WERI-Rb-1 (cell line): ENCODE measurements around the gene GCHFR.

Source experiments
- DNase-seq: peaks from one replicate; pipeline ENCODE4 v3.0.0-alpha.2; 2020
- H3K27ac ChIP-seq: fragments of 250-450 bp; sonication (Bioruptor Pico); 2 replicates; pipeline ENCODE4 v1.5.1; 2020; ENCODE audit warnings: mild to moderate bottlenecking, moderate library complexity
- H3K27me3 ChIP-seq: fragments of 250-450 bp; sonication (Bioruptor Pico); 2 replicates; pipeline ENCODE4 v1.5.1; 2021; ENCODE audit warnings: mild to moderate bottlenecking, low read depth, moderate library complexity; ENCODE audit not compliant: insufficient read depth, severe bottlenecking
- H3K36me3 ChIP-seq: fragments of 250-450 bp; sonication (Bioruptor Pico); 2 replicates; pipeline ENCODE4 v1.5.1; 2020; ENCODE audit warnings: mild to moderate bottlenecking, moderate library complexity
- H3K4me3 ChIP-seq: 2 replicates; pipeline ENCODE4 v1.5.1; 2011; ENCODE audit warnings: low read depth, mild to moderate bottlenecking, control low read depth, low read length
- H3K9me3 ChIP-seq: fragments of 250-450 bp; sonication (Bioruptor Pico); 2 replicates; pipeline ENCODE4 v1.5.1; 2021; ENCODE audit warnings: mild to moderate bottlenecking, moderate library complexity; ENCODE audit not compliant: severe bottlenecking
- CTCF ChIP-seq: IDR thresholded peaks from 2 replicates; pipeline ENCODE4 v1.5.1; 2011; ENCODE audit warnings: low read depth, mild to moderate bottlenecking, control low read depth, inconsistent platforms, low read length

The GCHFR gene

DNA sequence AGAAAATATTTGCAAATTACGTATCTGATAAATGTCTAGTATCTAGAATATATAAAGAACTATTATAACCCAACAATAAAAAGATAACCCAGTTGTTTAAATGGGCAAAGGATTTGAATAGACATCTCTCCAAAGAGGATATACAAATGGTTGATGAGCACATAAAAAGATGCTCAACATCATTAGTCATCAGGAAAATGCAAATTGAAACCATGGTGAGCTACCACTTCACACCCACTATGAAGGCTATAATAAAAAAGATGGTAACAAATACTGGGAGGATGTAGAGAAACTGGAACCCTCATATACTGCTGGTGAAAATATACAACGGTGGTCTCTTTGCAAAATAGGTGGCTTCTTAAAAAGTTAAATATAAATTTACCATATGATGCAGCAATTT is 40.9 kb upstream of the GCHFR start:
- Histone ChIP-seq H3K27me3 (no peaks in the 10 kb centered on the region), H3K9me3 (no peaks in the 10 kb centered on the region), H3K4me3 (no peak overlapping the region), H3K36me3 (peaks cover 37% of the 10 kb centered on the region), H3K27ac (no peak overlapping the region)
- no peak for TF ChIP-seq CTCF
- no peak for DNase-seq

DNA sequence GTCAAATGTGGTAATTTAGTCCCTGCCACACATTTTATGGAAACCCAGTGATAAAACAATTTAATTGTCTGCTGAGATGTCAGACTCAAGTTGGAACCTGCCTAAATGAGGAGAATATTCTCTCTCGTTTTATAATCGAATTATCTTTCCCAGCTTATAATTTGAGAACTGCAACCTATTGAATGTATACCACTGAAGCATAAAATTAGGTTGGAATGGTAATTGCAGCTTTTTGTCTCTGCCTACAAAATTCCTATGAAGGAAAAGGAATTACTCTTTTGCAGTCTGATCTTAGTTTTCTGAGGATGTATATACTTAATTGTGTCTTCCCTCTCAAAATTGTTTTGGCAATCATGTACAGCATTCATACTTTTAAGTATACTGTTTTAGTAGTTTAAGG is 39.9 kb upstream of the GCHFR start:
- H3K36me3 ChIP-seq: peaks cover 37% of the 10 kb centered on the region
- H3K4me3 ChIP-seq: no peak overlapping the region
- no peaks in the 10 kb centered on the region for H3K9me3 ChIP-seq
- no peaks in the 10 kb centered on the region for H3K27me3 ChIP-seq
- no peak for TF ChIP-seq CTCF
- no peak overlapping the region for H3K27ac ChIP-seq
- no peak for DNase-seq

GRCh38 chr15:40731034-40731433 is 32.8 kb upstream of the GCHFR start:
- no peak overlapping the region for H3K4me3 ChIP-seq
- H3K9me3 ChIP-seq: no peaks in the 10 kb centered on the region
- H3K27me3 ChIP-seq: no peaks in the 10 kb centered on the region
- no peak for DNase-seq
- no peak for TF ChIP-seq CTCF
- H3K36me3 ChIP-seq: peaks cover 63% of the 10 kb centered on the region
- H3K27ac ChIP-seq: no peak overlapping the region

GRCh38 chr15:40736575-40736974 is 27.3 kb upstream of the GCHFR start:
- H3K27ac ChIP-seq: no peak overlapping the region
- no peak for TF ChIP-seq CTCF

DNA sequence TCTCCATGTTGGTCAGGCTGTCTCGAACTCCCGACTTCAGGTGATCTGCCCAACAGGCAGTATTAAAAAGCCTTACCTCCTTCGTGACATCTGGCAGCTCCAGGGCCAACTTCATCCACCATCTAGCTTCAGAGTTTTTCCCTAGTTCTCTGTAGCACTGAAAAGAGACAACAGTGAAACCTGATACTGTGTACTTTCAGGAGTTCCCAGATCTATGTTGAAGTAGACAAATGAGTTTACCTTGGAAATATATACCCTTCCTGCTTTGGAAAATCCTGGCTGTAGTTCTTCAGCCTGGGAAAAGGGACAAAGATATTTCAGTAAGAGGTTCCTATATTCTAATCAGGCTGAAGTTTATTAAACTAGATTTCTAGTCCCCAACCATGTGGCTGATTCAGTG is 26.8 kb upstream of the GCHFR start:
- peaks cover 84% of the 10 kb centered on the region for H3K36me3 ChIP-seq
- no peak for DNase-seq
- no peaks in the 10 kb centered on the region for H3K27me3 ChIP-seq
- H3K4me3 ChIP-seq: no peak overlapping the region
- TF ChIP-seq CTCF: no peak
- H3K9me3 ChIP-seq: no peaks in the 10 kb centered on the region
- no peak overlapping the region for H3K27ac ChIP-seq

More at GRCh38 chr15:40736575-40736974, 27.3 kb upstream of the GCHFR start:
- H3K9me3 ChIP-seq: no peaks in the 10 kb centered on the region
- no peaks in the 10 kb centered on the region for H3K27me3 ChIP-seq
- no peak overlapping the region for H3K4me3 ChIP-seq
- DNase-seq: no peak
- peaks cover 85% of the 10 kb centered on the region for H3K36me3 ChIP-seq

DNA sequence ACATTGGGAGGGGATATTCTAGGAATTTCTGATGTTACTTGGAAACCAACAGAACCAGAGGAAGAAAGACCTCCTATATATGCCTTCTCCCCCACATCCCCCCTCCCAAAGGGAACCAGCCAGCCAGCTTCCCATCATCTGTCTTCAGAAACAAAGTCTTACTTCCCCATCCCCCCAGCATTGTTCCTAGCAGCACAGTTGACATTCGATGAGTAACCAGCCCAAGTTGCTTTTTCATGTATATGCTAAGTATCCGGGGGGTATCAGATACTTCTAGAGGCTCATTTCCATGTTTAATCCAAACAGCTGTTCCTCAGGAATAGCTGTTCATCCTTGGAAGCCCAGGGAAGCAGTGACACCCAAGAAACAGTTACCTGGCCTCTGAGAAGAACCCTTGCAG is 24.8 kb upstream of the GCHFR start:
- Histone ChIP-seq H3K27ac (no peak overlapping the region), H3K27me3 (no peaks in the 10 kb centered on the region), H3K4me3 (no peak overlapping the region), H3K36me3 (peaks cover 84% of the 10 kb centered on the region), H3K9me3 (no peaks in the 10 kb centered on the region)
- no peak for TF ChIP-seq CTCF
- DNase-seq: no peak
